GM12878 (cell line): ENCODE results near the gene ATP2A3.

Experiments
- EGR1 ChIP-seq, 2 experiments: IDR thresholded peaks; 1 replicate in 1 of 2; 2 replicates in 1 of 2; pipeline ENCODE4 v1.6.1; 2011 to 2012; ENCODE audit warnings: low read depth in 2 of 2, low read length in 2 of 2, borderline replicate concordance in 1 of 2, mild to moderate bottlenecking in 1 of 2, moderate library complexity in 1 of 2
- IKZF1 ChIP-seq: fragments of 450-650 bp; conservative IDR thresholded peaks from 2 replicates; pipeline ENCODE4 v1.6.1; 2017; ENCODE audit warnings: antibody characterized with exemption, mild to moderate bottlenecking
- PAX5 ChIP-seq: IDR thresholded peaks from 2 replicates; pipeline ENCODE4 v1.6.1; 2011; ENCODE audit warnings: low read depth, low read length, borderline replicate concordance
- POLR2A ChIP-seq: IDR thresholded peaks from 2 replicates; pipeline ENCODE4 v1.6.1; 2011; ENCODE audit warnings: low read depth, mild to moderate bottlenecking, low read length
- RAD21 ChIP-seq: IDR thresholded peaks from 2 replicates; pipeline ENCODE4 v1.6.1; 2011; ENCODE audit warnings: mild to moderate bottlenecking, low read depth, low read length, moderate library complexity; ENCODE audit not compliant: insufficient read depth
- TCF7 ChIP-seq: IDR thresholded peaks from 2 replicates; pipeline ENCODE4 v1.6.1; 2014; ENCODE audit warnings: antibody characterized with exemption, borderline replicate concordance
- ZZZ3 ChIP-seq: IDR thresholded peaks from 2 replicates; pipeline ENCODE4 v1.6.1; 2011; ENCODE audit warnings: low read depth; ENCODE audit not compliant: control insufficient read depth, insufficient read length
- TF ChIP-seq, protein P1 (sequence below): IDR thresholded peaks from 2 replicates; pipeline ENCODE4 v1.6.1; 2012; ENCODE audit warnings: mild to moderate bottlenecking, low read depth, low read length
- TF ChIP-seq, protein P2 (sequence below), 3 experiments: IDR thresholded peaks in 2 of 3; conservative IDR thresholded peaks in 1 of 3; 2 replicates each; pipeline ENCODE4 v1.5.1; 2011; ENCODE audit warnings: low read depth in 3 of 3, low read length in 3 of 3, mild to moderate bottlenecking in 3 of 3, control low read depth in 2 of 3, moderate library complexity in 2 of 3, inconsistent platforms in 1 of 3, mixed read lengths in 1 of 3; ENCODE audit not compliant: control insufficient read depth in 2 of 3, insufficient read depth in 1 of 3; ENCODE audit errors: extremely low read depth in 1 of 3
- TF ChIP-seq, protein P3 (sequence below): IDR thresholded peaks from 2 replicates; pipeline ENCODE4 v1.6.1; 2012; ENCODE audit warnings: low read depth, low read length, improper control_type of control experiment
- TF ChIP-seq, protein P4 (sequence below): fragments of 450-650 bp; IDR thresholded peaks from 2 replicates; pipeline ENCODE4 v1.6.1; 2017; ENCODE audit warnings: mild to moderate bottlenecking

DNA sequence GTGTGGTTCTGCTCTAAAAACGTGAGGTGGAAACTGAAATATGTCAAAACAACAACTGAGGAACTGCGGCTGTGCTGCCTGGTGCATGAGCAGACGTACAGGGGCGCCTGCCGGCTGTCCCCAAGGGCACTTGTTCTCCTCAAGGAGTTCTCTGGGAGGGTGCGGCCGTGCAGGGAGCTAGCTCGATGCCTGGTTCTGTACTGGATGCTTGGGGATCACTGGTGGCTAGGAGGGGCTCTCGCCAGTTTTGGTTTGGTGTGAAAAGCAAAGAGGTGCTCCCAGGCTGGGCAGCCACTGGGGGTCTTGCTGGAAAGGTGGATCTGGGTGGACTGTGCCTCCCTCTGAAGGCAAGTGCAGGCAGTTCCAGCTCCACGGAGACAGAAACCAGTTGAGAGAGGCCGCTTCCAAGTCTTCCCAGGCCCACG lies 41.9 kb upstream of the ATP2A3 start:
- TF ChIP-seq PAX5 = no peak
- no peak for TF ChIP-seq IKZF1
- no peak for TF ChIP-seq RAD21
- TF ChIP-seq, protein P1, sequence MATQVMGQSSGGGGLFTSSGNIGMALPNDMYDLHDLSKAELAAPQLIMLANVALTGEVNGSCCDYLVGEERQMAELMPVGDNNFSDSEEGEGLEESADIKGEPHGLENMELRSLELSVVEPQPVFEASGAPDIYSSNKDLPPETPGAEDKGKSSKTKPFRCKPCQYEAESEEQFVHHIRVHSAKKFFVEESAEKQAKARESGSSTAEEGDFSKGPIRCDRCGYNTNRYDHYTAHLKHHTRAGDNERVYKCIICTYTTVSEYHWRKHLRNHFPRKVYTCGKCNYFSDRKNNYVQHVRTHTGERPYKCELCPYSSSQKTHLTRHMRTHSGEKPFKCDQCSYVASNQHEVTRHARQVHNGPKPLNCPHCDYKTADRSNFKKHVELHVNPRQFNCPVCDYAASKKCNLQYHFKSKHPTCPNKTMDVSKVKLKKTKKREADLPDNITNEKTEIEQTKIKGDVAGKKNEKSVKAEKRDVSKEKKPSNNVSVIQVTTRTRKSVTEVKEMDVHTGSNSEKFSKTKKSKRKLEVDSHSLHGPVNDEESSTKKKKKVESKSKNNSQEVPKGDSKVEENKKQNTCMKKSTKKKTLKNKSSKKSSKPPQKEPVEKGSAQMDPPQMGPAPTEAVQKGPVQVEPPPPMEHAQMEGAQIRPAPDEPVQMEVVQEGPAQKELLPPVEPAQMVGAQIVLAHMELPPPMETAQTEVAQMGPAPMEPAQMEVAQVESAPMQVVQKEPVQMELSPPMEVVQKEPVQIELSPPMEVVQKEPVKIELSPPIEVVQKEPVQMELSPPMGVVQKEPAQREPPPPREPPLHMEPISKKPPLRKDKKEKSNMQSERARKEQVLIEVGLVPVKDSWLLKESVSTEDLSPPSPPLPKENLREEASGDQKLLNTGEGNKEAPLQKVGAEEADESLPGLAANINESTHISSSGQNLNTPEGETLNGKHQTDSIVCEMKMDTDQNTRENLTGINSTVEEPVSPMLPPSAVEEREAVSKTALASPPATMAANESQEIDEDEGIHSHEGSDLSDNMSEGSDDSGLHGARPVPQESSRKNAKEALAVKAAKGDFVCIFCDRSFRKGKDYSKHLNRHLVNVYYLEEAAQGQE = no peak
- TF ChIP-seq, protein P2, sequence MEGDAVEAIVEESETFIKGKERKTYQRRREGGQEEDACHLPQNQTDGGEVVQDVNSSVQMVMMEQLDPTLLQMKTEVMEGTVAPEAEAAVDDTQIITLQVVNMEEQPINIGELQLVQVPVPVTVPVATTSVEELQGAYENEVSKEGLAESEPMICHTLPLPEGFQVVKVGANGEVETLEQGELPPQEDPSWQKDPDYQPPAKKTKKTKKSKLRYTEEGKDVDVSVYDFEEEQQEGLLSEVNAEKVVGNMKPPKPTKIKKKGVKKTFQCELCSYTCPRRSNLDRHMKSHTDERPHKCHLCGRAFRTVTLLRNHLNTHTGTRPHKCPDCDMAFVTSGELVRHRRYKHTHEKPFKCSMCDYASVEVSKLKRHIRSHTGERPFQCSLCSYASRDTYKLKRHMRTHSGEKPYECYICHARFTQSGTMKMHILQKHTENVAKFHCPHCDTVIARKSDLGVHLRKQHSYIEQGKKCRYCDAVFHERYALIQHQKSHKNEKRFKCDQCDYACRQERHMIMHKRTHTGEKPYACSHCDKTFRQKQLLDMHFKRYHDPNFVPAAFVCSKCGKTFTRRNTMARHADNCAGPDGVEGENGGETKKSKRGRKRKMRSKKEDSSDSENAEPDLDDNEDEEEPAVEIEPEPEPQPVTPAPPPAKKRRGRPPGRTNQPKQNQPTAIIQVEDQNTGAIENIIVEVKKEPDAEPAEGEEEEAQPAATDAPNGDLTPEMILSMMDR (IDR thresholded peaks at IDR 0.05 in 2 of 3, conservative IDR thresholded peaks at IDR 0.05 in 1 of 3; ENCODE audit: control insufficient read depth in 2 of 3, extremely low read depth in 1 of 3, insufficient read depth in 1 of 3, low read depth in 3 of 3, low read length in 3 of 3) = no peak
- TF ChIP-seq ZZZ3 = no peak
- TF ChIP-seq, protein P3, sequence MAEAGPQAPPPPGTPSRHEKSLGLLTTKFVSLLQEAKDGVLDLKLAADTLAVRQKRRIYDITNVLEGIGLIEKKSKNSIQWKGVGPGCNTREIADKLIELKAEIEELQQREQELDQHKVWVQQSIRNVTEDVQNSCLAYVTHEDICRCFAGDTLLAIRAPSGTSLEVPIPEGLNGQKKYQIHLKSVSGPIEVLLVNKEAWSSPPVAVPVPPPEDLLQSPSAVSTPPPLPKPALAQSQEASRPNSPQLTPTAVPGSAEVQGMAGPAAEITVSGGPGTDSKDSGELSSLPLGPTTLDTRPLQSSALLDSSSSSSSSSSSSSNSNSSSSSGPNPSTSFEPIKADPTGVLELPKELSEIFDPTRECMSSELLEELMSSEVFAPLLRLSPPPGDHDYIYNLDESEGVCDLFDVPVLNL = no peak
- TF ChIP-seq, protein P4, sequence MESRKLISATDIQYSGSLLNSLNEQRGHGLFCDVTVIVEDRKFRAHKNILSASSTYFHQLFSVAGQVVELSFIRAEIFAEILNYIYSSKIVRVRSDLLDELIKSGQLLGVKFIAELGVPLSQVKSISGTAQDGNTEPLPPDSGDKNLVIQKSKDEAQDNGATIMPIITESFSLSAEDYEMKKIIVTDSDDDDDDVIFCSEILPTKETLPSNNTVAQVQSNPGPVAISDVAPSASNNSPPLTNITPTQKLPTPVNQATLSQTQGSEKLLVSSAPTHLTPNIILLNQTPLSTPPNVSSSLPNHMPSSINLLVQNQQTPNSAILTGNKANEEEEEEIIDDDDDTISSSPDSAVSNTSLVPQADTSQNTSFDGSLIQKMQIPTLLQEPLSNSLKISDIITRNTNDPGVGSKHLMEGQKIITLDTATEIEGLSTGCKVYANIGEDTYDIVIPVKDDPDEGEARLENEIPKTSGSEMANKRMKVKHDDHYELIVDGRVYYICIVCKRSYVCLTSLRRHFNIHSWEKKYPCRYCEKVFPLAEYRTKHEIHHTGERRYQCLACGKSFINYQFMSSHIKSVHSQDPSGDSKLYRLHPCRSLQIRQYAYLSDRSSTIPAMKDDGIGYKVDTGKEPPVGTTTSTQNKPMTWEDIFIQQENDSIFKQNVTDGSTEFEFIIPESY = no peak
- no peak for TF ChIP-seq EGR1 (IDR thresholded peaks at IDR 0.05; ENCODE audit: borderline replicate concordance in 1 of 2, low read depth in 2 of 2, low read length in 2 of 2)
- TF ChIP-seq POLR2A = no peak
- TF ChIP-seq TCF7 = no peak
